Limb (tissue), 2 donors: ENCODE results near the gene DGCR6.
"Not testable (repeated sequence)": the region's sequence is repeated elsewhere in the genome, so short reads cannot be mapped to it uniquely, and the experiment has no call there.

ENCODE experiments used
- DNase-seq, 2 donors: peaks; one replicate each; pipeline ENCODE4 v3.0.0-alpha.2; 2016; ENCODE audit errors: extremely low spot score in 2 of 2

The DGCR6 gene

DNA sequence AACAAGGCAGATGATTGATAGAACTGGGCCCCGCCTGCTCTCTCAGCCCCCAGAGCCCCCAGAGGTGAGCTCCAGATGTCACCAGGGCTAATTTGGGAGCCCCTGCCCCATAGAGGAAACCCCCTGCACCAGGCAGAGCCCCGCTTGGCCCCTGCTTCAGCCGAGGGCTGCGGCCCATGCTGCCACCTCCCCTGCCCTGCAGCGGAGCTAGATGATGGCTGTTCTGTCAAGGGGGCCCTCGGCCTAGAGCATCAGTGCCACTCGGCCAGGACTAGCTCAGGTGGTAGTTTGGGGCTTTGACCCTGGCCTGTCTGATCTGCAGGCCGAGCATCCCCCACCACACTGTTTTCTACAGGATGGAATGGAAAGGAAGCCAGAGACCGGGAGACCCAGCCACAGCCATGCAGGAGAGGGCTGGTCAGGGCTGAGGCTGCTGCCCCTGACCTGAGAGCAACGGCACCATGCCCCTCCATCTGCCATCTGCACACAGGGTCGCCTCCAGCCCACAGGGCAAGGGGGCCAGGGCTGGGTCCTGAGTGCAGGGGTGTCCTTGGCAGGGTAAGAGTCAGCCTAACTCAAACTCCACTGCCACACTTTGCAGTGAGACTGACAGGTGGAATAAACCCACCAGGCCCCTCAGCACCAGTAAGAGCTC lies 54.2 kb downstream of the DGCR6 start:
- not testable (repeated sequence) for DNase-seq

DNA sequence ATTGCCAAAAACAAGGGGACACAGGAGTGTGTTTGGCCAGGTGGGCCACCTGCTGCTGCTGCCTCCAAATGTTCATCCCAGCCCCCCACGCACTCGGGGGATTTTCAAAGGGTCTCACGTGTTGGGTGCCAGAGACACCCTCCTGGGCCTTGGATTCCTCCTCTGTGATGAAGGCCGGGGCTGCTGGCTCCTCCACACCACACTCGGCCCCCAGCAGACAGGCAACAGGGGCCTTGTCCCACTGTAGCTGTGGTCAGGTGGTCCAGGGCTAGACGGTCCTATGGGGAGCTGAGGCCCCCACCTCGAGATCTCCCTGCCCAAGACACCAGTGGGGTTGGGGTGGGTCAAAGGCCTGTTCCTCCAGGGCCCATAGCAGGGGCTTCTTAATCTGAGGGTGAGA lies 55.1 kb downstream of the DGCR6 start:
- not testable (repeated sequence) for DNase-seq
